ENCODE data around the gene CIC.

DNA sequence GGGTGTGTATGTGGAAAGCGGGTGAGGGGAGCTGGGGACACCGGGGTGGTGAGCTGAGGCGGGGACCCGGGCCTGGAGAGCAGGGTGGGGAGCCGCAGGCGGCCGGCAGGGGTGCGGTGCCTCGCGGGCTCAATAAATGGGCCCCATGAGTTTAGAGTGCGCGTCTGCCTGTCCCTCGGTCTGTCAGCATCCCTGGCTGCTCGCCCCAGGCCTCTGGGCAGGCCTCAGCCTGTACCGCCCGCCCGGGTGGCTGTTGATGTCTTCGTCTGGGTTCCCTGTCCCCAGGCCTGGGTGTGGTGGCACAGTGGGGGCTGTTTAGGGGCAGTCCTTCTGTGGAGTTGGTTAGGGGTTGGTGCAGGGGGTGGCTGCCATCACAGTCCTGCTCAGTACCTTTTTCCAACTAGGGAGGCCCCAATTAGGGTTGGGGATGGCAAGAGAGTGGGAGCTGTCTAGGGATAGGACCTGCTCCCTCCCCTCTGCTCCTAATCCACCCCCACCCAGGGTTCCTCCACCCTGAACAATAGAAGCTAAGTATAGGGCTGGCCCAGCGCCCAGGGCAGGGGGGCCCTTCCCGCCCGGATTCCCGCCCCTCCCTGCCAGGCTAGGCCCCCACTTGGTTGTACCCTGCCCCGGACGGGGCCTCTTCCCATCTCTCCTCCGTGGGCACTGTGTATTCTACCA is 12.2 kb downstream of the CIC start:
- TF ChIP-seq, protein P1, sequence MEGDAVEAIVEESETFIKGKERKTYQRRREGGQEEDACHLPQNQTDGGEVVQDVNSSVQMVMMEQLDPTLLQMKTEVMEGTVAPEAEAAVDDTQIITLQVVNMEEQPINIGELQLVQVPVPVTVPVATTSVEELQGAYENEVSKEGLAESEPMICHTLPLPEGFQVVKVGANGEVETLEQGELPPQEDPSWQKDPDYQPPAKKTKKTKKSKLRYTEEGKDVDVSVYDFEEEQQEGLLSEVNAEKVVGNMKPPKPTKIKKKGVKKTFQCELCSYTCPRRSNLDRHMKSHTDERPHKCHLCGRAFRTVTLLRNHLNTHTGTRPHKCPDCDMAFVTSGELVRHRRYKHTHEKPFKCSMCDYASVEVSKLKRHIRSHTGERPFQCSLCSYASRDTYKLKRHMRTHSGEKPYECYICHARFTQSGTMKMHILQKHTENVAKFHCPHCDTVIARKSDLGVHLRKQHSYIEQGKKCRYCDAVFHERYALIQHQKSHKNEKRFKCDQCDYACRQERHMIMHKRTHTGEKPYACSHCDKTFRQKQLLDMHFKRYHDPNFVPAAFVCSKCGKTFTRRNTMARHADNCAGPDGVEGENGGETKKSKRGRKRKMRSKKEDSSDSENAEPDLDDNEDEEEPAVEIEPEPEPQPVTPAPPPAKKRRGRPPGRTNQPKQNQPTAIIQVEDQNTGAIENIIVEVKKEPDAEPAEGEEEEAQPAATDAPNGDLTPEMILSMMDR (conservative IDR thresholded peaks at IDR 0.05): no peak
- no peak for TF ChIP-seq EZH2 (IDR thresholded peaks at IDR 0.05; ENCODE audit: low read depth)
